SK-N-SH treated with all-trans-retinoic acid at 6 μM for 48 hours (cell line): ENCODE data around the gene HLA-C.
"Not testable (repeated sequence)": the region's sequence is repeated elsewhere in the genome, so short reads cannot be mapped to it uniquely, and the experiment has no call there.

Source experiments
- ATAC-seq: fragments of 200-7000 bp; cut with Tn5 transposase; 3 replicates; pipeline ENCODE4 v1.9.1; 2020; ENCODE audit warnings: mild to moderate bottlenecking, moderate library complexity
- ARNTL ChIP-seq: fragments of 450-650 bp; formaldehyde crosslinking; IDR thresholded peaks from 2 replicates; pipeline ENCODE4 v1.5.0; 2020; ENCODE audit warnings: low read depth, mild to moderate bottlenecking, moderate library complexity, borderline replicate concordance
- BACH2 ChIP-seq: fragments of 250-450 bp; sonication (Bioruptor Pico); IDR thresholded peaks from 2 replicates; pipeline ENCODE4 v1.9.0; 2021; ENCODE audit warnings: mild to moderate bottlenecking, borderline replicate concordance
- CSDC2 ChIP-seq: fragments of 250-450 bp; sonication (Bioruptor Pico); IDR thresholded peaks from 2 replicates; pipeline ENCODE4 v1.5.0; 2020; ENCODE audit warnings: mild to moderate bottlenecking, moderate library complexity
- ESRRG ChIP-seq: fragments of 250-450 bp; sonication (Bioruptor Pico); IDR thresholded peaks from 2 replicates; pipeline ENCODE4 v1.6.1; 2021; ENCODE audit warnings: mild to moderate bottlenecking
- GLIS3 ChIP-seq: fragments of 250-450 bp; sonication (Bioruptor Pico); IDR thresholded peaks from 2 replicates; pipeline ENCODE4 v1.5.0; 2020; ENCODE audit warnings: mild to moderate bottlenecking, moderate library complexity
- ISL1 ChIP-seq: fragments of 250-450 bp; sonication (Bioruptor Pico); IDR thresholded peaks from 2 replicates; pipeline ENCODE4 v2.1.2; 2022; ENCODE audit warnings: mild to moderate bottlenecking, moderate library complexity
- OSR1 ChIP-seq: fragments of 250-450 bp; sonication (Bioruptor Pico); IDR thresholded peaks from 2 replicates; pipeline ENCODE4 v1.8.0; 2022; ENCODE audit warnings: moderate library complexity, mild to moderate bottlenecking, inconsistent platforms
- POU6F1 ChIP-seq: fragments of 250-450 bp; sonication (Bioruptor Pico); IDR thresholded peaks from 2 replicates; pipeline ENCODE4 v1.8.0; 2021; ENCODE audit warnings: low read depth, mild to moderate bottlenecking, moderate library complexity, borderline replicate concordance
- PPARA ChIP-seq: fragments of 250-450 bp; sonication (Bioruptor Pico); IDR thresholded peaks from 2 replicates; pipeline ENCODE4 v1.5.0; 2020; ENCODE audit warnings: mild to moderate bottlenecking, borderline replicate concordance
- RARB ChIP-seq: fragments of 250-450 bp; sonication (Bioruptor Pico); IDR thresholded peaks from 2 replicates; pipeline ENCODE4 v1.8.0; 2021; ENCODE audit warnings: mild to moderate bottlenecking, moderate library complexity
- SNAI2 ChIP-seq: fragments of 250-450 bp; sonication (Bioruptor Pico); IDR thresholded peaks from 2 replicates; pipeline ENCODE4 v1.5.0; 2020; ENCODE audit warnings: mild to moderate bottlenecking, moderate library complexity
- TCF4 ChIP-seq: fragments of 250-450 bp; sonication (Bioruptor Pico); IDR thresholded peaks from 2 replicates; pipeline ENCODE4 v1.8.0; 2021; ENCODE audit warnings: mild to moderate bottlenecking, moderate library complexity, borderline replicate concordance
- TOX ChIP-seq: fragments of 250-450 bp; sonication (Bioruptor Pico); IDR thresholded peaks from 2 replicates; pipeline ENCODE4 v1.8.0; 2021; ENCODE audit warnings: mild to moderate bottlenecking, moderate library complexity, borderline replicate concordance
- ZC3H10 ChIP-seq: fragments of 250-450 bp; sonication (Bioruptor Pico); IDR thresholded peaks from 2 replicates; pipeline ENCODE4 v1.5.1; 2021; ENCODE audit warnings: mild to moderate bottlenecking, moderate library complexity
- ZFP3 ChIP-seq: fragments of 250-450 bp; sonication (Bioruptor Pico); IDR thresholded peaks from 2 replicates; pipeline ENCODE4 v1.5.0; 2020; ENCODE audit warnings: mild to moderate bottlenecking, moderate library complexity
- ZFP30 ChIP-seq: fragments of 450-650 bp; formaldehyde crosslinking; IDR thresholded peaks from 2 replicates; pipeline ENCODE4 v1.5.0; 2022; ENCODE audit warnings: mild to moderate bottlenecking, moderate library complexity
- ZNF565 ChIP-seq: fragments of 450-650 bp; formaldehyde crosslinking; conservative IDR thresholded peaks from 2 replicates; pipeline ENCODE4 v1.5.0; 2020; ENCODE audit warnings: low read depth, mild to moderate bottlenecking, moderate library complexity
- ZNF70 ChIP-seq: fragments of 450-650 bp; formaldehyde crosslinking; IDR thresholded peaks from 2 replicates; pipeline ENCODE4 v1.5.0; 2020; ENCODE audit warnings: mild to moderate bottlenecking, moderate library complexity
- ZNF8 ChIP-seq: fragments of 450-650 bp; formaldehyde crosslinking; IDR thresholded peaks from 2 replicates; pipeline ENCODE4 v1.5.0; 2020; ENCODE audit warnings: mild to moderate bottlenecking, moderate library complexity
- TF ChIP-seq, protein P1 (sequence below): fragments of 250-450 bp; sonication (Bioruptor Pico); IDR thresholded peaks from 2 replicates; pipeline ENCODE4 v1.8.0; 2020; ENCODE audit warnings: mild to moderate bottlenecking, moderate library complexity, borderline replicate concordance
- TF ChIP-seq, protein P2 (sequence below): fragments of 250-450 bp; sonication (Bioruptor Pico); IDR thresholded peaks from 2 replicates; pipeline ENCODE4 v1.5.1; 2020; ENCODE audit warnings: low read depth, mild to moderate bottlenecking, moderate library complexity
- TF ChIP-seq, protein P3 (sequence below): fragments of 250-450 bp; sonication (Bioruptor Pico); IDR thresholded peaks from 2 replicates; pipeline ENCODE4 v1.5.1; 2021; ENCODE audit warnings: mild to moderate bottlenecking, moderate library complexity

HLA-C gene

GRCh38 chr6:31265926-31266325, 6.0 kb downstream of the HLA-C start:
- ATAC-seq: no peak
- TF ChIP-seq OSR1 (CRISPR knock-in tag): no peak
- TF ChIP-seq, protein P1, sequence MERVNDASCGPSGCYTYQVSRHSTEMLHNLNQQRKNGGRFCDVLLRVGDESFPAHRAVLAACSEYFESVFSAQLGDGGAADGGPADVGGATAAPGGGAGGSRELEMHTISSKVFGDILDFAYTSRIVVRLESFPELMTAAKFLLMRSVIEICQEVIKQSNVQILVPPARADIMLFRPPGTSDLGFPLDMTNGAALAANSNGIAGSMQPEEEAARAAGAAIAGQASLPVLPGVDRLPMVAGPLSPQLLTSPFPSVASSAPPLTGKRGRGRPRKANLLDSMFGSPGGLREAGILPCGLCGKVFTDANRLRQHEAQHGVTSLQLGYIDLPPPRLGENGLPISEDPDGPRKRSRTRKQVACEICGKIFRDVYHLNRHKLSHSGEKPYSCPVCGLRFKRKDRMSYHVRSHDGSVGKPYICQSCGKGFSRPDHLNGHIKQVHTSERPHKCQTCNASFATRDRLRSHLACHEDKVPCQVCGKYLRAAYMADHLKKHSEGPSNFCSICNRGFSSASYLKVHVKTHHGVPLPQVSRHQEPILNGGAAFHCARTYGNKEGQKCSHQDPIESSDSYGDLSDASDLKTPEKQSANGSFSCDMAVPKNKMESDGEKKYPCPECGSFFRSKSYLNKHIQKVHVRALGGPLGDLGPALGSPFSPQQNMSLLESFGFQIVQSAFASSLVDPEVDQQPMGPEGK (CRISPR knock-in tag): no peak
- TF ChIP-seq, all 23 proteins: peak for 0

- ATAC-seq: not testable (repeated sequence)
These were observed 8.5 kb downstream of the HLA-C start for GRCh38 chr6:31263346-31263933.

GRCh38 chr6:31259995-31260394, 11.9 kb downstream of the HLA-C start:
- ATAC-seq: not testable (repeated sequence)

DNA sequence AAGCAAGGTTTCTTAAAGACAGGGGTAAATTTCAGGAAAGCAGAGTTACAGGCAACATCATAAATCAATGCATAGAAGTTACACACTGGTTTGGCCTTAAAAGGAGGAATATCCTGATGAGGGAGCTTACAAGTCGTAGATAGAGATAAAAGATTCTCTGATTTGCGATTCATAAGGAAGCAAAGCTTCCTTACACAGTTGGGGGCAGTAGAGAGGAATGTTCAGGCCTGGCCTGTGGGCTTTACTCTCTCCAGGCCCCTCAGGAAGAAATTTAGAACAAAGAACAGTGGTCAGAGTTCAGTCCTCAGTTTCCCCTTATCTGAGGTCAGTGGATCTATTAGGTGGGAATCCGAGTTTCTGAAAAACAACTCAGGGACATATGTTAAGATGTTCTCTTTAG, 19.3 kb downstream of the HLA-C start:
- no peak for ATAC-seq
- TF ChIP-seq ZC3H10 (CRISPR knock-in tag) (no peak), SNAI2 (CRISPR knock-in tag) (no peak), ARNTL (no peak), ZFP3 (CRISPR knock-in tag) (no peak), PPARA (no peak), ZNF565 (no peak), ESRRG (CRISPR knock-in tag) (no peak), ZNF8 (CRISPR knock-in tag) (no peak), GLIS3 (no peak), ZNF70 (CRISPR knock-in tag) (no peak), POU6F1 (CRISPR knock-in tag) (no peak)
- TF ChIP-seq, protein P2, sequence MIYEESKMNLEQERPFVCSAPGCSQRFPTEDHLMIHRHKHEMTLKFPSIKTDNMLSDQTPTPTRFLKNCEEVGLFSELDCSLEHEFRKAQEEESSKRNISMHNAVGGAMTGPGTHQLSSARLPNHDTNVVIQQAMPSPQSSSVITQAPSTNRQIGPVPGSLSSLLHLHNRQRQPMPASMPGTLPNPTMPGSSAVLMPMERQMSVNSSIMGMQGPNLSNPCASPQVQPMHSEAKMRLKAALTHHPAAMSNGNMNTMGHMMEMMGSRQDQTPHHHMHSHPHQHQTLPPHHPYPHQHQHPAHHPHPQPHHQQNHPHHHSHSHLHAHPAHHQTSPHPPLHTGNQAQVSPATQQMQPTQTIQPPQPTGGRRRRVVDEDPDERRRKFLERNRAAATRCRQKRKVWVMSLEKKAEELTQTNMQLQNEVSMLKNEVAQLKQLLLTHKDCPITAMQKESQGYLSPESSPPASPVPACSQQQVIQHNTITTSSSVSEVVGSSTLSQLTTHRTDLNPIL (CRISPR knock-in tag): no peak
- TF ChIP-seq, all 23 proteins: peak for 0

DNA sequence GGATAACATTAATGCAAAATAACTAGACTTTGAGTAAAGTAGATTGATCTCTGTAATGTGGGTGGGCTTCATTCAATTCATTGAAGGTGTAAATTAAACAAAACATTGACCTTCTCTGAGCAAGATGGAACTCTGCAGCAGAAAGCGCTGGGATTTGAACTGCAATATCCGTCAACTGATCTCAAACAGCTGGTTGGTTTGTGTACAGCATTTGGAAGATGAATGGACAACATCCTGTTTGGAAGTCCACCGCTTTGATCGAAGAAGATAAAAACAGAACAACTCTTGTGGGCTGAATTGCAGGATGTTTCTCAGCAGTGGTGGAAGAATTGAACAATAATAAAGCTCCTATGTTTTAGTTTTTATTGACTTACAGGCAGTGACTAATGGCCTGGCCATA, 20.6 kb downstream of the HLA-C start:
- ATAC-seq: no peak
- TF ChIP-seq, protein P2 (CRISPR knock-in tag): no peak
- TF ChIP-seq RARB (CRISPR knock-in tag) (no peak), OSR1 (CRISPR knock-in tag) (no peak), BACH2 (CRISPR knock-in tag) (no peak), SNAI2 (CRISPR knock-in tag) (no peak), ESRRG (CRISPR knock-in tag) (no peak), CSDC2 (CRISPR knock-in tag) (no peak), GLIS3 (no peak), ISL1 (CRISPR knock-in tag) (no peak), ZNF565 (no peak), ZFP30 (CRISPR knock-in tag) (no peak), TOX (no peak), ZC3H10 (CRISPR knock-in tag) (no peak), POU6F1 (CRISPR knock-in tag) (no peak), TCF4 (CRISPR knock-in tag) (no peak)
- TF ChIP-seq, protein P1 (CRISPR knock-in tag): no peak
- TF ChIP-seq, protein P3, sequence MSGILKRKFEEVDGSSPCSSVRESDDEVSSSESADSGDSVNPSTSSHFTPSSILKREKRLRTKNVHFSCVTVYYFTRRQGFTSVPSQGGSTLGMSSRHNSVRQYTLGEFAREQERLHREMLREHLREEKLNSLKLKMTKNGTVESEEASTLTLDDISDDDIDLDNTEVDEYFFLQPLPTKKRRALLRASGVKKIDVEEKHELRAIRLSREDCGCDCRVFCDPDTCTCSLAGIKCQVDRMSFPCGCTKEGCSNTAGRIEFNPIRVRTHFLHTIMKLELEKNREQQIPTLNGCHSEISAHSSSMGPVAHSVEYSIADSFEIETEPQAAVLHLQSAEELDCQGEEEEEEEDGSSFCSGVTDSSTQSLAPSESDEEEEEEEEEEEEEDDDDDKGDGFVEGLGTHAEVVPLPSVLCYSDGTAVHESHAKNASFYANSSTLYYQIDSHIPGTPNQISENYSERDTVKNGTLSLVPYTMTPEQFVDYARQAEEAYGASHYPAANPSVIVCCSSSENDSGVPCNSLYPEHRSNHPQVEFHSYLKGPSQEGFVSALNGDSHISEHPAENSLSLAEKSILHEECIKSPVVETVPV (CRISPR knock-in tag): no peak
